ENCODE results near the gene SSC5D.

Gene SSC5D

GRCh38 chr19:55539090-55539984 is 51.1 kb downstream of the SSC5D start:
- no peak for FAIRE-seq

GRCh38 chr19:55540619-55541018 is 52.4 kb downstream of the SSC5D start:
- DNase-seq (ENCODE audit: insufficient read length) (no peak), FAIRE-seq (no peak)
- TF ChIP-seq POLR2A (IDR thresholded peaks at IDR 0.05; ENCODE audit: low read depth, low read length) (no peak), POLR2AphosphoS5 (IDR thresholded peaks at IDR 0.05; ENCODE audit: low read depth, low read length) (no peak), TAF1 (IDR thresholded peaks at IDR 0.05; ENCODE audit: borderline replicate concordance, low read depth, low read length) (no peak)

More at GRCh38 chr19:55539090-55539984, 51.1 kb downstream of the SSC5D start:
- no peak for TF ChIP-seq POLR2AphosphoS5 (IDR thresholded peaks at IDR 0.05; ENCODE audit: low read depth, low read length)
- no peak for TF ChIP-seq TAF1 (IDR thresholded peaks at IDR 0.05; ENCODE audit: borderline replicate concordance, low read depth, low read length)
- no peak for TF ChIP-seq POLR2A (IDR thresholded peaks at IDR 0.05; ENCODE audit: low read depth, low read length)
- DNase-seq (ENCODE audit: insufficient read length) = no peak

DNA sequence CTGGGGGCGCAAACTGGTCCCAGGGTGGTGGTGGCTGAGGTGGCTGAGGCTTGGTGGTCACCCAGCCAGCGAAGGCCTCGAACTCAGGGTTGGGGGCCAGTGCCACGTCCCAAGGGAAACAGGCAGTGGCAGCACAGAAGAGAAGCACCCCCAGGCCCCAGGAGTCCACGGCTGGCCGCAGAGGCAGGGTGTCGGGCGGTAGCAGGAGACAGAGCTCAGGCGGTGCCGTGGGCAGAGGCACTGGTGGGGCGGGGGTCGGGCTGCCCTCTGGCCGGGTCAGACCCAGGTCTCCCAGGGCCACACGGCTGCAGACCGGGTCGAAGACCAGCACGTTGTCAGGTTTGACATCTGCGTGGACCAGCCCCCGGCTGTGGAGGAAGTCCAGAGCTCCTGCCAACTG is 52.9 kb downstream of the SSC5D start:
- DNase-seq (ENCODE audit: insufficient read length) = no peak
- no peak for FAIRE-seq
- TF ChIP-seq POLR2AphosphoS5 (IDR thresholded peaks at IDR 0.05; ENCODE audit: low read depth, low read length) (no peak), TAF1 (IDR thresholded peaks at IDR 0.05; ENCODE audit: borderline replicate concordance, low read depth, low read length) (no peak), POLR2A (IDR thresholded peaks at IDR 0.05; ENCODE audit: low read depth, low read length) (no peak)

GRCh38 chr19:55542292-55542855 is 54.1 kb downstream of the SSC5D start:
- DNase-seq (ENCODE audit: insufficient read length) (no peak), FAIRE-seq (no peak)
- TF ChIP-seq TAF1 (IDR thresholded peaks at IDR 0.05; ENCODE audit: borderline replicate concordance, low read depth, low read length) (no peak), POLR2AphosphoS5 (IDR thresholded peaks at IDR 0.05; ENCODE audit: low read depth, low read length) (no peak), POLR2A (IDR thresholded peaks at IDR 0.05; ENCODE audit: low read depth, low read length) (no peak)

DNA sequence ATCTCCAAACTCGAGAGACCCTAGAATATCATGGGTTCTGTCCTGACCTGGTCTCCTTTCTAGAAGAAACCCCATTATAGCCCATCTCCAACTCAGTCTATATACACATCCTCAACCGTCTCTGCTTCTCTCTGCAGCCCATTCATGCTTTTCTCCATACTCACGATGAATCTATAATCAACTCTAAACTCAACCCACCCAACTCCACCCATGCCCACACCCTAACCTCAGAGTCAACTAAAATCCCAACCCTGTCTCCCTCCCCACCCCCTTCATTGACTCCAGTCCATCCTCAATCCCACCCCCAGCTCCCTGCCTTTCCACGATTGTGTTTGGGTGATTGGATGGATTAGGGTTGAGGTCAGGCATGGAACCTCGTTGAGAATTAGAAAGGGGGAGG is 55.3 kb downstream of the SSC5D start:
- DNase-seq (ENCODE audit: insufficient read length) = no peak
- TF ChIP-seq POLR2A (IDR thresholded peaks at IDR 0.05; ENCODE audit: low read depth, low read length) = no peak
- no peak for TF ChIP-seq TAF1 (IDR thresholded peaks at IDR 0.05; ENCODE audit: borderline replicate concordance, low read depth, low read length)
- no peak for TF ChIP-seq POLR2AphosphoS5 (IDR thresholded peaks at IDR 0.05; ENCODE audit: low read depth, low read length)
- FAIRE-seq = no peak

- FAIRE-seq = no peak
- no peak for TF ChIP-seq TAF1 (IDR thresholded peaks at IDR 0.05; ENCODE audit: borderline replicate concordance, low read depth, low read length)
- TF ChIP-seq POLR2A (IDR thresholded peaks at IDR 0.05; ENCODE audit: low read depth, low read length) = no peak
- TF ChIP-seq POLR2AphosphoS5 (IDR thresholded peaks at IDR 0.05; ENCODE audit: low read depth, low read length) = no peak
- DNase-seq (ENCODE audit: insufficient read length) = no peak
Measured at GRCh38 chr19:55544014-55544413, 55.8 kb downstream of the SSC5D start.

DNA sequence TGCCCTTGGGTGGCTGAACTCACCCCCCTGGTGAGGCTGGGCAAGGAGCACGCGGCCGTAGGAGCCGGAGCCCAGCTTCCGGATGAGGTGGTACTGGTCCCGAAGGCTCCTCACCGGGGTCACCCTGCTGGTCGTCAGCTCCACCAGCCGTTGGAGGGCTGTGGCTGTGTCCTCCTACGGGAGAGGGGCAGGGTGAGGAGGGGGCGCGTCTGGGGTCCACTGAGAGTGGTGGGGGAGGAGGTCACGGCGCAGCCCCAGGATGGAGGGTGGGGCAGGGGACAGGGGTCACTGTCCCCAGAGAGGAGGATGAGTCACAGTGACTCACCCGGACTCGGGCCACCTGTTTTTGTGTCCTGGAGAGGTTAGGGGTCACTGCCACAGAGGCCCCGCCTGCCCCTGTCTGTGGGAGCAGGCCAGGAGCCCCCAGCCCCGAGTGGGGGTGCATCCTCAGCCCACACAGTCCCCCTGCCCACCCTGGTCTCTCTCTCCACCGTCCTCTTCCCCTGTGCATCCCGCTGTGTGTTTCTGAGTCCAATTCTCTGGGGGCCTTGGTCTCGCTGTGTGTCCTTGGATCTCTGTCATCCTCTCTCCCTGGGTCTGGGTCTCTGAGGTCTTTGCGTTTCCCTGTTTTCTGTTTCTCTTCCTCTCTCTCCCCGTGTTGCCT is 56.7 kb downstream of the SSC5D start:
- TF ChIP-seq POLR2A (IDR thresholded peaks at IDR 0.05; ENCODE audit: low read depth, low read length) (no peak), POLR2AphosphoS5 (IDR thresholded peaks at IDR 0.05; ENCODE audit: low read depth, low read length) (no peak), TAF1 (IDR thresholded peaks at IDR 0.05; ENCODE audit: borderline replicate concordance, low read depth, low read length) (no peak)
- FAIRE-seq = no peak
- no peak for DNase-seq (ENCODE audit: insufficient read length)

DNA sequence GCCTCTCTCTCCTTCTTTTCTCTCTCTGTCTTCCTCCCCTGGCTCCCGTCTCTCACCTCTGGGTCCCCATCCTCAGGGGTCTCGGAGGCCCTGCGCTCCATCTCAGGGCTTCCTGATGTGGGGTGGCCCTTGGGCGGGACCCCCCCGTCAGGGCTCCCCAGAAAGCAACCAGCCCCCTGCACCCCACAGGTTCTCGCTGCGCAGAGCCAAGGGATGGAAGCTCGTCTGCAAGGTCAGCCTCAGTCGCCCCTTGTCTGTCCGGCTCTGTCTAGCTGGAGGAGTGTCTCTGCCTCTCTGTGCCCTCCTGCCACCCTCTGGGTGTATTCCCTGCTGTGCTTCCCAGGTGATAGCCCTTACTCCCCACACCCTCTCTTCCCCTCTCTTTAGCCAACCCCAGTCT is 57.2 kb downstream of the SSC5D start, which contains the start of gene SBK3:
TSS of gene SBK3 (minus strand) at position 101 of the 400 bp plus-strand sequence. CDS start at position 101, 0 bp downstream.
- no peak for DNase-seq (ENCODE audit: insufficient read length)
- no peak for TF ChIP-seq TAF1 (IDR thresholded peaks at IDR 0.05; ENCODE audit: borderline replicate concordance, low read depth, low read length)
- TF ChIP-seq POLR2A (IDR thresholded peaks at IDR 0.05; ENCODE audit: low read depth, low read length) = no peak
- no peak for TF ChIP-seq POLR2AphosphoS5 (IDR thresholded peaks at IDR 0.05; ENCODE audit: low read depth, low read length)

DNA sequence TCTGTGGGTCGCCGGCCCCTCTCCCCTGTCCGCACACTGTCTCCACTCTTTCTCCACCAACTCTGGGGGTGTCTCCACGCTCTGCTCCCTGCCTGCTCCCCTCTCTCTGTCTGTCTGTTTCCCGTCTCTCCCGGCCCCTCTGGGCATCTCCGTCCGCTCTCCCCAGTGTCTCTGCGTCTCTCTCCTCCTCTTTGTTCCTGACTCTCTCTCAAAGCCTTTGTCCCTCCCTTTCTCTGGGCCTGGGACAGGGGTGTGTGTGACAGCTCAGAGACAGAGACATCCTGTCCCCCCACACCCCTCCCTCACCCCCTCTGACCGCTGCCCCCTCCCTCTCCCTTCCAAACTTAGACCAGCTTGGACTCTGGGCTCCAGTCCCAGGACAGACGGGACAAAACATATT is 57.8 kb downstream of the SSC5D start:
- DNase-seq (ENCODE audit: insufficient read length) = no peak
- no peak for FAIRE-seq
- TF ChIP-seq POLR2AphosphoS5 (IDR thresholded peaks at IDR 0.05; ENCODE audit: low read depth, low read length) (no peak), POLR2A (IDR thresholded peaks at IDR 0.05; ENCODE audit: low read depth, low read length) (no peak), TAF1 (IDR thresholded peaks at IDR 0.05; ENCODE audit: borderline replicate concordance, low read depth, low read length) (no peak)

More for the DNA sequence above, 57.2 kb downstream of the SSC5D start, which contains the start of gene SBK3:
- FAIRE-seq = no peak

- no peak for FAIRE-seq
- no peak for DNase-seq (ENCODE audit: insufficient read length)
- no peak for TF ChIP-seq TAF1 (IDR thresholded peaks at IDR 0.05; ENCODE audit: borderline replicate concordance, low read depth, low read length)
- TF ChIP-seq POLR2AphosphoS5 (IDR thresholded peaks at IDR 0.05; ENCODE audit: low read depth, low read length) = no peak
- TF ChIP-seq POLR2A (IDR thresholded peaks at IDR 0.05; ENCODE audit: low read depth, low read length) = no peak
Measured at GRCh38 chr19:55546822-55547614, 58.8 kb downstream of the SSC5D start.
